Skin epidermis (tissue), 12 donors: Measurements from ENCODE around the gene TBKBP1.
"Not testable (repeated sequence)": the region's sequence is repeated elsewhere in the genome, so short reads cannot be mapped to it uniquely, and the experiment has no call there.

Source experiments
- H3K27ac ChIP-seq, 21 experiments: fragments of 200-600 bp; sonication (generic) in 11 of 21; one replicate each; pipeline ENCODE4 v1.5.0; 2020; ENCODE audit warnings: mild to moderate bottlenecking in 3 of 21, inconsistent platforms in 2 of 21, moderate library complexity in 2 of 21
- H3K4me3 ChIP-seq, 7 experiments: fragments of 200-600 bp; sonication (generic) in 2 of 7; one replicate each; pipeline ENCODE4 v1.5.0; 2020; ENCODE audit warnings: inconsistent platforms in 2 of 7, mild to moderate bottlenecking in 2 of 7, moderate library complexity in 1 of 7

The TBKBP1 gene

DNA sequence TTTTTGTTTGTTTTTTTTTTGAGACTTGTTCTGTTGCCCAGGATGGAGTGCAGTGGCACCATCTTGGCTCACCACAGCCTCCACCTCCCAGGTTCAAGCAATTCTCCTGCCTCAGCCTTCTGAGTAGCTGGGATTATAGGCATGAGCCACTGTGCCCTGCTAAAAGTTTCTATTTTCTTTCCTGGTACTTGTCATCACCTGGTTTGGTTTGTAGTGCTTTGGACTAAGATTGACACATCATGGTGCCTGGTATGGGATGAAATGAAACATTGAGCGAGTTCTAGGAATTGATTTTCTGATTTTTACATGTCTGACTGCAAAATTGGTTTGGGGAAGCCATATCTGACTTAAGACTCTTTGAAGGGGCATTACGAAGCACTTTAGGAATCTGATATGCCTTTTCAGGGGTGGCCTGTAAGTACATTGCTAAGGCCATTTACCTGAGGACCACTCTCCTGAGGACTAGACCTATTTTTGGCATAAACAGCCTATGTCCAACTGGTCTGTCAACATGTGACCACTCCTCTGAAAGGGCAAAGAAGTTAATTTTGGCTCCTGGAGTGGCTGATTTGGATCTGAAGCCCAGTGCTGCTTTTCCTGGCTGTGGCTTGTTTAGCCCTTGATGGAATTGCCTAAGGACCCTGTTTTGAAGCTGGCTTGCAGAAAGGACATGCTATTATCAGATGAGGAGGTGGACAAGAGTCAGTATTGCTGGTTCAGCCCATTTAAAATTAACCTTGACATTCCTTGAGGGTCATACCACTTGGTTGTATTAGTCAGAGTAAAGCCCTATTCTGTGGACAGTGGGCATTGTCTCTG lies 18.4 kb upstream of the TBKBP1 start:
- H3K27ac ChIP-seq, result no peak overlapping the region
- H3K4me3 ChIP-seq, result no peak overlapping the region

DNA sequence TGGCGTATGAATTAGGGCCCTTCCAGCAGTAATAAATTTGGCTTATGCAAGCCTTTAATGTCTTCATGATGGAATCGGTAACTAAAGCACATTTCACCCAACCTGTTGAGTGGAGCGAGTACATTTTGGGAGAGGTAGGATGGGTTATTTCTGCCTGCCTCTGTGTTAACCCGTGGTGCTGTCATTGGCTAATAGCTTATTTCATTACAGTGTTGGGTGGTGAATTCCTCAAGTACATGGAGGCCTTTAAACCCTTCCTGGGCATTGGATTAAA lies 17.8 kb upstream of the TBKBP1 start:
- Histone ChIP-seq H3K4me3 (no peak overlapping the region), H3K27ac (no peak overlapping the region)

- no peak overlapping the region for H3K27ac ChIP-seq
Observed at GRCh38 chr17:47676510-47677165, 17.3 kb upstream of the TBKBP1 start.

DNA sequence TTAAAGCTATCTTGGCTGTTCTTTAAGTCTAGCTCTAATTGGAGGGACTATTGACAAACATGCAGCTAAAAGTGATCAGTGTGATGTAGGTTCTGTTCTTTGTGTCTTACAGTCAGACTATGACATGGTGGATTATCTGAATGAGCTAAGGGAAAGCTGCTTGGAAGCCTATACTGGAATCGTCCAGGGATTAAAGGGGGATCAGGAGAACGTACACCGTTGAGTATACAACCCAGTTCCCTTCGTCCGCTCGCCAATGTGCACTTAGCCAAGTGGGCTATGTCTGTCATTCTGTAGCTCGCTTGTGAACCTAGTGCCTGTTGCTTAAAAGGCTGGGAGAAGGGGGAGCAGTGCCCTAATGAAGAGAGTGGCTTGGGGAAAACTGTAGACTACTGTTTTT lies 15.8 kb upstream of the TBKBP1 start:
- H3K27ac ChIP-seq, result no peak overlapping the region
- H3K4me3 ChIP-seq, result no peak overlapping the region

More at GRCh38 chr17:47676510-47677165, 17.3 kb upstream of the TBKBP1 start:
- no peak overlapping the region for H3K4me3 ChIP-seq

GRCh38 chr17:47682138-47682537 lies 11.8 kb upstream of the TBKBP1 start:
- Histone ChIP-seq H3K4me3 (no peak overlapping the region), H3K27ac (no peak overlapping the region)

GRCh38 chr17:47682727-47683126 lies 11.2 kb upstream of the TBKBP1 start:
- not testable (repeated sequence) for H3K27ac ChIP-seq, H3K4me3 ChIP-seq

DNA sequence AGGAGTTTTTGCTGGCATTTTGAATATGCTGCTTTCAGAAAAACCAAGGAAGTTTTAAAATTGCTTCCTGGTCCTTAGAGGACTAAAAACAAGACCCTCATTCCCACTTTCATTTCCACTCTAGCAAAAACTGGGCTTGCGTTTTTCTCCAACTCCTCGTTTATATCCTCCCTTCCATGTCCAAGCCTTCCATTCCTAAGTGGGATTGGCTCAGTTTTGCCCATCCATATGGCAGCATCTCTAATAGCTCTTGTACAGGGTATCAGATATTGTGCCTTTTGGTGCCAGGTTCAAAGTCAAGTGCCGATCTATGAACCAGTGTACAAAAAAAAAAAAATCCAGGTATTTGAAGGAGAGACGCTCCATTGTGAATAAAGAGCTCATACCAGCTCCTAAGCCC lies 9.9 kb upstream of the TBKBP1 start:
- Histone ChIP-seq H3K4me3 (no peak overlapping the region), H3K27ac (no peak overlapping the region)

- Histone ChIP-seq H3K27ac (no peak overlapping the region), H3K4me3 (no peak overlapping the region)
Observed at GRCh38 chr17:47684535-47685193, 9.3 kb upstream of the TBKBP1 start.

GRCh38 chr17:47685556-47686275 lies 8.2 kb upstream of the TBKBP1 start:
- H3K4me3 ChIP-seq, result no peak overlapping the region
- H3K27ac ChIP-seq, result no peak overlapping the region

DNA sequence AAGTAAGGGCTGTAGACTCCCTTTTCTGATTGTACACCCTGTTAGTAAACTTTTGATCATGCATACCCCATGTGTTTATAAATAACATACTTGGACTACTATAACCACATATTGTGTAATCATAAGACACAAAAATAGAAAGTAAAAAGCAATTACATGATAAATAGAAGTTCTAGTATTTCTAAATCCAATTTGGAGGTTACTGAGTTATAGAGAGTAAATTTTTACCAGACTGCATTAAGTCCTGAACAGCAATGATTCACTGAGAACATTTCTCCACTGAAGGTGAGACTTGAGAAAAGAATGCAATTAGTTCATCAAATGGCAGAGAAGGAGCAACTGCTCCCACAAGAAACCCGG lies 7.7 kb upstream of the TBKBP1 start:
- H3K27ac ChIP-seq, result no peak overlapping the region
- H3K4me3 ChIP-seq, result no peak overlapping the region

DNA sequence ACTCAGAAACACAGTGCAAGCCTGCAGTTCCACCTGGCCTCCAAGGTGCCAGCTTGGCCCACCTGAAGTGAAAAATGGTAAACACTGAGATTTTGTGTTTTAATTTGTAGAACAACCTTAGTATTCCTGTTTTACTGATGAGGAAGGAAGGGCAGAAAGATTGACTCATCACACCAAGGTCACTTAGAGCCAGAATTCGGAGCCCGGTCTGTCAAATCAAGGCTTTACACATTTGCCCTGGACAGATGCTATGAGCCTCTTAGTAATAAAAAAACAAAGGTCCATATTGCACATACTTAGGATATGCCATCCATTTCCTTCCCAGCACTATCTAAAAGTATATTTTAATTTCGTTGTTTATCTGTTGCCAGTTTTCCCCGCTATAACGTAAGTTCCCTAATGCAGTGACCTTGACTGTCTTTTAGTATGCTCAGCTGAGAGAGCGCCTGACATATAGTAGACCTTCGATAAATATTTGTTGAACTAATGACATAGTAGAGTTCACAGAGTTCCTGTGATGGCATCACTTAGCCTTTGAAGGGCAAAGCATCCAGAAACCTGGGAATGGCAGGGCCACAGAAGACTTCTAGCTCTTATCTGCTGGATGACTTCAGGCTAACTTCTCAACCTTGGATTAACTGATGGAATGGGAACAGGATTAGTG lies 7.2 kb upstream of the TBKBP1 start:
- Histone ChIP-seq H3K27ac (no peak overlapping the region), H3K4me3 (no peak overlapping the region)

DNA sequence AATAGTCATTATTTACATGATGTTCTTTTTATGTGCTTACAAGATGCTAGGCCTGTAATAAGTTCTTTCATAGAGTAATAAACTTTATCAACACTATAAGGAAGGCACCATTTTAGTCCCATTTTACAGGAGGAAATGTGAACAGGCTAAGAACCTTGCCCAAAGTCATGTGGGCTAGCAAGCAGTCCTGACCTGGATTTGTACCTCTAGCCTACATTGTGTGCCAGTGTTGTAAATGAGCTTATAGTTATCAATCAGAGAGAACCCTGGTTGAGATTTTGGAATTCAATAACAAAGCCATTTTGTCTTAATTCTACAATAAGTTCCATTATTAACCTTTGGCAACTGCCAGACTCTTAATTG lies 6.7 kb upstream of the TBKBP1 start:
- H3K27ac ChIP-seq, result no peak overlapping the region
- H3K4me3 ChIP-seq, result no peak overlapping the region

DNA sequence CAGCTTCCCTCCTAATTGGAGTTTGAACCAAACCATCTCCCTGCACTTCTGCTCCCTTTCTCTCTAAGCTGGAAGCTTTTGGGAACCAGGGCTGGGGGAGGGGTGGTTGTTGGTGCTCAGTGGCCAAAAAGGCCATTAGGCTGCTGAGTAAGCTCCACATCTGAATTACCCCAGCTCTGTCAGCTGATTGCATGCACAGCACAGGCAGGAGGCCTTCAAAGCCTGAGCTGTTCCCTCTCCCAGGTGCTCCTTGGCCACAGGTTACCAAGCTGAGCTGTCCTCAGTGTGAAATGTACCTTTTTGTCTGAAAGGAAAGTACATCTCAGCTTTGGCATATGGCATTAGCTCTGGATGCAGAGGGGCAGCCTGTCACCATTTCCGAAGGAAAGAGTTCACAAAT lies 6.2 kb upstream of the TBKBP1 start:
- Histone ChIP-seq H3K4me3 (no peak overlapping the region), H3K27ac (peak overlapping the region in 1 of 21 experiments; percentile 15)

DNA sequence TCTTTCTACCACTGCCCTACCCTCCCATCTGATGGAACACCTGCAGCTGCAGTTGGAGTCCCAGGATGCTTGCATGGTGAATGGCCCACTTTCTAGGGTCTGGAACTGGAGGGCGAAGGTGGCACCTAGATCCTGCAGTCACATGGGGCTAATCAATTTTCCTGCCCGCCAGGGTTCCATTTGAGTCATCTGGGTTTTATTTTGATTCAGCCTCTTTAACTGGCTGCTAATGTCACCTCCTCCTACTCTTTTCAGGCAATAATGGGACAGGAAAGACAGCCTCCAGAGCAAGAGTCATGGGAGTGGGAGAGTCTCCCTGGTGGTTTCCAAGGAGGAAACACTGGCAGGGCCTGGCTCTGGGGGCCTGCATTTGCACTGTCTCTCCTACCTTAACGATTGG lies 3.8 kb upstream of the TBKBP1 start:
- H3K4me3 ChIP-seq, result no peak overlapping the region

DNA sequence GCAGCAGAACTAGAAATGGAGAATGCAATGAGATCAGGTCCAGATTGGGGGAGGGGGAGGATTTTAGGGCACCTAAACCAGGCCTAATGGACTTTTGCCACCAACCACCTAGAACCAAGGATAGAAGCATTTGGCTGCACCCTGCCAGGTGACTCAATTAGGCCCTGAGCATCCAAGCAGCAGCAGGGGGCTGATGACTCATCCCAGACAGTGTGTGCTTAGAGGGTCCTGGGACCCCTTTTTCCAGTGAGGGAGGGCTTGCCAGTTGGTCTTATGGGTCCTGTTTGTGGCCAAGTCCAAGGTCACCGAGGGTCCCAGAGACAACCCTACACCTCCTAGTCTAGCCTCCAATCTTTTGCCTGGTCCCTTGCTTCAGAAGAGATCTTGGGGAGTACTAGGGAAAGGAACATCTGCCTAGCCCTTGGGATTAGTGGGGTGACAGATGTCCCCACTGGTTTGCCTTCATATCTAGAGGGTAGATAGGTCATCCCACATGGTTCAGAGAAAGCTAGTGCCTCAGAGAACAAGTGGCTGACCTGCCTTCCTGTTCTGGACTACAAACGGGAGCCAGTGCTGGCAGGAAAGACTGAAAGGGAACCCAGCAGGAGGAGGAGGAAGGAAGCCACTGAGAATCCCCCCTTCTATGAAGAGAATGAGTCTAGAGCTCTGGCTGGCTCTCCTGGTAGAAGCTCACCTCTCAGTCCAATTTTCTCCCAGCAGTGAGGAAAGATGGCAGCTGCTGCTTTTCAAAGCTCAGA lies 1.6 kb upstream of the TBKBP1 start:
- Histone ChIP-seq H3K27ac (peak overlapping the region in 2 of 21 experiments; percentile 87 to 93), H3K4me3 (no peak overlapping the region)

More for the DNA sequence above, 3.8 kb upstream of the TBKBP1 start:
- H3K27ac ChIP-seq, result no peak overlapping the region

DNA sequence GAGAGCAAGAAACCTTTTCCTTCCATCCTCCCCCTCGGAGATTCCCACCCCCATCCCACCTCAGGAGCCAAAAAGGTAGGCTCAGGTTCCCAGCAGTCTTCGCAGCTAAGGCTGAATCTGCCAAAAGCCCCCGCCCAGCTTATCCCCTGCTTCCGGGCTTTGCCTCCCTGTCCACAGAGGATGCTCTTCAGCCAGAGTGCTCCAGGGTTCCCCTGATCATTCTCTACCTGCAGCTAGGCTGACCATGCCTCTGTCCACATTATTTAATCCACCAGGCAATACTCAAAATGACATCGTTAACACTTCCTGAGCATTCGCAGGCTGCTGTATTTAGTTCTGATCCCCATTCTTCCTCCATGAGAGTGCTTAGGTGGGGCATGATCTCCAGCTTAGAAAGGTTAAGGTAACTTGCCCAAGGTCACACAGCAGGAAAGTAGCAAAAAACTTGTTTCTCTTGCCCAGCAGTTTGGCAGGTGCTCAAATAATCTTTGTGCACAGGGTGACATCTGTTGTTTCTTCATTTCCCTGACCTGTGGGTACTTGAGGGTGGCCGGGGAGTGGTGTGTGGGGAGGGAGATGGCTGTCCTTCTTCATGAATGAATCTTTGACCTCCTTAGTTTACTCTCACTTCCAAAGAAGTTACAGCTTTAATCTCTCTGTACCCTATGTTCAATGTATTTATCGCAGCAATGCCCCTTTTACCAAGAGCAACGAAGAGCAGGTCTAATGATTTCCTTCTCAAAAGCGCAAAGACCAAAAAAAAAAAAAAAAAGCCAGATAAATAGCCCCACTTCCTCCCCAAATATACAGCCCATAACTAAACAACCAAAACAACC lies 848 bp upstream of the TBKBP1 start:
- Histone ChIP-seq H3K4me3 (peak overlapping the region; percentile 65 to 99 (median 90)), H3K27ac (peak overlapping the region in 19 of 21 experiments; percentile 83 to 97 (median 93))

- H3K4me3 ChIP-seq, result peak overlapping the region; percentile 65 to 99 (median 90)
- H3K27ac ChIP-seq, result peak overlapping the region; percentile 83 to 97 (median 93)
Observed at GRCh38 chr17:47694581-47695428, 844 bp downstream of the TBKBP1 start.
